ENCODE results near the gene GRAP2.

Gene GRAP2

GRCh38 chr22:39995393-39996252 lies 94.7 kb downstream of the GRAP2 start:
- no peak for DNase-seq (ENCODE audit: low read depth)

- no peak for DNase-seq (ENCODE audit: low read depth)
These were observed 95.8 kb downstream of the GRAP2 start for GRCh38 chr22:39996732-39997131.

- no peak for DNase-seq (ENCODE audit: low read depth)
These were observed 96.5 kb downstream of the GRAP2 start for GRCh38 chr22:39997421-39997820.

- no peak for DNase-seq (ENCODE audit: low read depth)
These were observed 97.2 kb downstream of the GRAP2 start for GRCh38 chr22:39997939-39998726.

- no peak for DNase-seq (ENCODE audit: low read depth)
These were observed 98.4 kb downstream of the GRAP2 start for GRCh38 chr22:39999144-39999757.

GRCh38 chr22:40000171-40000570 lies 99.3 kb downstream of the GRAP2 start:
- no peak for DNase-seq (ENCODE audit: low read depth)

GRCh38 chr22:40001106-40001505 lies 100.2 kb downstream of the GRAP2 start:
- no peak for DNase-seq (ENCODE audit: low read depth)

GRCh38 chr22:40001800-40002577 lies 101.1 kb downstream of the GRAP2 start:
- no peak for DNase-seq (ENCODE audit: low read depth)

- DNase-seq (ENCODE audit: low read depth): no peak
These were observed 102.2 kb downstream of the GRAP2 start for GRCh38 chr22:40002935-40003715.

GRCh38 chr22:40004836-40005235 lies 104.0 kb downstream of the GRAP2 start:
- no peak for DNase-seq (ENCODE audit: low read depth)

- DNase-seq (ENCODE audit: low read depth): no peak
These were observed 105.8 kb downstream of the GRAP2 start for GRCh38 chr22:40006641-40007040.

- no peak for DNase-seq (ENCODE audit: low read depth)
These were observed 107.2 kb downstream of the GRAP2 start for GRCh38 chr22:40007853-40008710.

- DNase-seq (ENCODE audit: low read depth): no peak
These were observed 107.9 kb downstream of the GRAP2 start for GRCh38 chr22:40008726-40009291.

- no peak for DNase-seq (ENCODE audit: low read depth)
These were observed 108.4 kb downstream of the GRAP2 start for GRCh38 chr22:40009292-40009774.

GRCh38 chr22:40009951-40010671 lies 109.2 kb downstream of the GRAP2 start:
- no peak for DNase-seq (ENCODE audit: low read depth)

- no peak for DNase-seq (ENCODE audit: low read depth)
These were observed 109.9 kb downstream of the GRAP2 start for GRCh38 chr22:40010746-40011145.

GRCh38 chr22:40014667-40015248 lies 113.9 kb downstream of the GRAP2 start:
- no peak for DNase-seq (ENCODE audit: low read depth)

- DNase-seq (ENCODE audit: low read depth): no peak
These were observed 114.6 kb downstream of the GRAP2 start for GRCh38 chr22:40015358-40015976.

Data from activated T-cell treated with anti-CD3 and anti-CD28 coated beads for 1 hour (primary cell).